ENCODE results near the gene PSMC5.
A peak's percentile ranks its signal among the peaks of the same experiment; 100 is the strongest.
"Not testable (repeated sequence)": the region's sequence is repeated elsewhere in the genome, so short reads cannot be mapped to it uniquely, and the experiment has no call there.

The PSMC5 gene

GRCh38 chr17:63827002-63827800 is at the start of gene PSMC5, which contains the start of gene FTSJ3:
PSMC5 (plus strand) TSS chr17:63827431; CDS start chr17:63827491, 60 bp downstream.
FTSJ3 (minus strand) TSS chr17:63827663; CDS start chr17:63826902, 761 bp downstream.
- peak; percentile 94 for DNase-seq

- no peak for DNase-seq
These were observed 46.7 kb upstream of the PSMC5 start for GRCh38 chr17:63780507-63780906.

GRCh38 chr17:63780928-63781327 is 46.3 kb upstream of the PSMC5 start:
- DNase-seq: no peak

- DNase-seq: no peak
These were observed 43.7 kb upstream of the PSMC5 start for GRCh38 chr17:63783522-63783921.

- no peak for DNase-seq
These were observed 41.7 kb upstream of the PSMC5 start for GRCh38 chr17:63785556-63785955.

GRCh38 chr17:63786117-63786516 is 41.1 kb upstream of the PSMC5 start:
- DNase-seq: no peak

- DNase-seq: no peak
These were observed 40.1 kb upstream of the PSMC5 start for GRCh38 chr17:63786971-63787711.

- DNase-seq: no peak
These were observed 37.2 kb upstream of the PSMC5 start for GRCh38 chr17:63790057-63790456.

- no peak for DNase-seq
These were observed 35.0 kb upstream of the PSMC5 start for GRCh38 chr17:63792055-63792729.

GRCh38 chr17:63796375-63796774 is 30.9 kb upstream of the PSMC5 start:
- DNase-seq: not testable (repeated sequence)

- DNase-seq: no peak
These were observed 28.6 kb upstream of the PSMC5 start for GRCh38 chr17:63798572-63799106.

GRCh38 chr17:63800783-63801182 is 26.4 kb upstream of the PSMC5 start:
- DNase-seq: no peak

GRCh38 chr17:63804328-63804727 is 22.9 kb upstream of the PSMC5 start:
- DNase-seq: no peak

GRCh38 chr17:63805591-63805990 is 21.6 kb upstream of the PSMC5 start:
- no peak for DNase-seq

- no peak for DNase-seq
These were observed 17.3 kb upstream of the PSMC5 start for GRCh38 chr17:63809970-63810369.

- no peak for DNase-seq
These were observed 11.1 kb upstream of the PSMC5 start for GRCh38 chr17:63816123-63816522.

- no peak for DNase-seq
These were observed 10.6 kb upstream of the PSMC5 start for GRCh38 chr17:63816669-63817068.

GRCh38 chr17:63817736-63818385 is 9.4 kb upstream of the PSMC5 start:
- no peak for DNase-seq

- DNase-seq: no peak
These were observed 8.1 kb upstream of the PSMC5 start for GRCh38 chr17:63819131-63819530.

GRCh38 chr17:63819585-63820537 is 7.4 kb upstream of the PSMC5 start:
- DNase-seq: no peak

GRCh38 chr17:63820963-63821561 is 6.2 kb upstream of the PSMC5 start:
- no peak for DNase-seq
